SK-N-MC (cell line): ENCODE data around the gene ODC1.

ENCODE experiments used
- EZH2 ChIP-seq: fragments of 200-600 bp; sonication (generic); IDR thresholded peaks from one replicate; pipeline ENCODE4 v1.6.1; 2017; ENCODE audit warnings: antibody characterized with exemption
- FOXP2 ChIP-seq: optimal IDR thresholded peaks from 2 replicates; pipeline ENCODE3; 2011; ENCODE audit warnings: mild to moderate bottlenecking, moderate library complexity; ENCODE audit not compliant: insufficient read depth; ENCODE audit errors: extremely low read length, control extremely low read depth
- POLR2AphosphoS5 ChIP-seq: IDR thresholded peaks from 2 replicates; pipeline ENCODE4 v1.6.1; 2012; ENCODE audit warnings: mild to moderate bottlenecking, low read depth, low read length, borderline replicate concordance

GRCh38 chr2:10446631-10447030 lies 1.5 kb downstream of the ODC1 start:
- TF ChIP-seq POLR2AphosphoS5 (no peak), FOXP2 (no peak), EZH2 (no peak)
